ENCODE measurements around the gene FAM200C.

- TF ChIP-seq CTCF (IDR thresholded peaks at IDR 0.05) (no peak), POLR2A (IDR thresholded peaks at IDR 0.05) (no peak)
These were observed 45.2 kb downstream of the FAM200C start for GRCh38 chr5:160354666-160355065.
